ENCODE results near the gene PHTF1.

DNA sequence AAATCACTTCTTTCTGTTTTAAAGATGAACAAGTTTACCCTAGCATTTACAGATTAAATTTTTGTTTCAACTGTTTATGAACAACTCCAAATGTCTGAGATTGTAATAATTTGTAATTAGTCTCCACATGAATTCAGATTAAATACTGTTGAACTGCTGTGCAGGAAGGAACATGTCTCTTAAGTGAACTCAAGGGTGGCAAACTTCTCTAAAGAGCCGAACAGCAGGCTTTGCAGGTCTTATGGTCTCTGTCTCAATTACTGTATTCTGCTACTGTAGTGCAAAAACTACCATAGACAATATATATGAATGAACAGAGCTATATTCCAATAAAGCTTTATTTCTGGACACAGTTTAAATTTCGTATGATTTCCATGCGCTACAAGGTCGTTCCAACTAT is 46.4 kb upstream of the PHTF1 start:
- TF ChIP-seq, protein P1, sequence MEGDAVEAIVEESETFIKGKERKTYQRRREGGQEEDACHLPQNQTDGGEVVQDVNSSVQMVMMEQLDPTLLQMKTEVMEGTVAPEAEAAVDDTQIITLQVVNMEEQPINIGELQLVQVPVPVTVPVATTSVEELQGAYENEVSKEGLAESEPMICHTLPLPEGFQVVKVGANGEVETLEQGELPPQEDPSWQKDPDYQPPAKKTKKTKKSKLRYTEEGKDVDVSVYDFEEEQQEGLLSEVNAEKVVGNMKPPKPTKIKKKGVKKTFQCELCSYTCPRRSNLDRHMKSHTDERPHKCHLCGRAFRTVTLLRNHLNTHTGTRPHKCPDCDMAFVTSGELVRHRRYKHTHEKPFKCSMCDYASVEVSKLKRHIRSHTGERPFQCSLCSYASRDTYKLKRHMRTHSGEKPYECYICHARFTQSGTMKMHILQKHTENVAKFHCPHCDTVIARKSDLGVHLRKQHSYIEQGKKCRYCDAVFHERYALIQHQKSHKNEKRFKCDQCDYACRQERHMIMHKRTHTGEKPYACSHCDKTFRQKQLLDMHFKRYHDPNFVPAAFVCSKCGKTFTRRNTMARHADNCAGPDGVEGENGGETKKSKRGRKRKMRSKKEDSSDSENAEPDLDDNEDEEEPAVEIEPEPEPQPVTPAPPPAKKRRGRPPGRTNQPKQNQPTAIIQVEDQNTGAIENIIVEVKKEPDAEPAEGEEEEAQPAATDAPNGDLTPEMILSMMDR (IDR thresholded peaks at IDR 0.05) = no peak
- TF ChIP-seq POLR2A (IDR thresholded peaks at IDR 0.05) = no peak
